Left lung (tissue), 10 donors: ENCODE data around the gene ADAMTS17. TPM values are rescaled to one million over a fixed set of nuclear protein-coding genes. Genes with fewer than 3 reads are reported as not detected.

Source experiments
- ATAC-seq: fragments of 200-7000 bp; cut with Tn5 transposase; one replicate; pipeline ENCODE4 v1.9.1; 2020; ENCODE audit warnings: moderate library complexity
- DNase-seq, 4 donors: peaks; one replicate each; pipeline ENCODE4 v3.0.0-alpha.2; 2013 to 2020
- H3K27ac ChIP-seq, 2 donors: fragments of 200-600 bp; sonication (generic) in 1 of 2; one replicate each; pipeline versions ENCODE4 v1.5.0 to v1.8.0; 2020 to 2021
- H3K27me3 ChIP-seq, 2 donors: fragments of 200-600 bp; sonication (generic) in 1 of 2; one replicate each; pipeline versions ENCODE4 v1.5.0 to v1.8.0; 2020 to 2021
- H3K36me3 ChIP-seq, 2 donors: fragments of 200-600 bp; sonication (generic) in 1 of 2; one replicate each; pipeline versions ENCODE4 v1.5.0 to v1.8.0; 2020 to 2021
- H3K4me1 ChIP-seq, 2 donors: fragments of 200-600 bp; one replicate each; pipeline ENCODE4 v1.8.0; 2021
- H3K4me3 ChIP-seq, 2 donors: fragments of 200-600 bp; sonication (generic) in 1 of 2; one replicate each; pipeline versions ENCODE4 v1.5.0 to v1.8.0; 2020 to 2021; ENCODE audit warnings: mild to moderate bottlenecking in 1 of 2
- H3K9me3 ChIP-seq, 2 donors: fragments of 200-600 bp; sonication (generic) in 1 of 2; one replicate each; pipeline versions ENCODE4 v1.5.0 to v1.8.0; 2020 to 2021
- CTCF ChIP-seq, 2 donors: fragments of 200-600 bp; sonication (generic) in 1 of 2; IDR thresholded peaks; one replicate each; pipeline versions ENCODE4 v1.5.0 to v1.8.0; 2021; ENCODE audit warnings: antibody characterized with exemption in 2 of 2
- intact Hi-C, 2 donors: fragments of 100-400 bp; cut with DNase I; formaldehyde crosslinking; loops; one replicate each; pipeline versions ENCODE4 v1.11.2 to v1.14.2; 2022
- polyA plus RNA-seq, 6 donors: library from polyadenylated mRNA; unstranded; fragments of 120-200 nt; gene quantifications; one replicate each; pipeline ENCODE4 v1.2.1, GENCODE V29; 2013; ENCODE audit not compliant: insufficient read length in 6 of 6
- total RNA-seq, 2 donors: library from RNA; stranded (reverse); fragmentation: NEBNext Ultra II Directional; extraction: Animal tissue kit (Norgen Biotek cat#: 25700); gene quantifications; one replicate each; pipeline ENCODE4 v1.2.1, GENCODE V29; 2021
- donor health status: DM: no; HTN: yes; CAD: no.
- donor health status: DM: no; HTN: no; CAD: no.

Gene ADAMTS17
- total and polyA plus RNA-seq, 8 donors = 2.0 to 3.9 (median 3.4) TPM

GRCh38 chr15:100227781-100228180 is 114.0 kb downstream of the ADAMTS17 start:
- ATAC-seq (no peak), DNase-seq (no peak)
- no peaks in the 10 kb centered on the region for H3K9me3 ChIP-seq
- H3K27me3 ChIP-seq = no peaks in the 10 kb centered on the region
- H3K36me3 ChIP-seq = no peaks in the 10 kb centered on the region
- no peak overlapping the region for H3K27ac ChIP-seq
- H3K4me1 ChIP-seq = no peaks in the 10 kb centered on the region
- intact Hi-C loops = no loop called here
- no peak overlapping the region for H3K4me3 ChIP-seq
- TF ChIP-seq CTCF (IDR thresholded peaks at IDR 0.05) = no peak

GRCh38 chr15:100226107-100226506 is 115.7 kb downstream of the ADAMTS17 start:
- ATAC-seq (no peak), DNase-seq (no peak)
- Histone ChIP-seq H3K4me1 (no peaks in the 10 kb centered on the region), H3K36me3 (no peaks in the 10 kb centered on the region), H3K27ac (no peak overlapping the region), H3K27me3 (no peaks in the 10 kb centered on the region), H3K4me3 (no peak overlapping the region), H3K9me3 (no peaks in the 10 kb centered on the region)
- TF ChIP-seq CTCF (IDR thresholded peaks at IDR 0.05) = no peak
- intact Hi-C loops = no loop called here

- no peak overlapping the region for H3K4me3 ChIP-seq
- no peaks in the 10 kb centered on the region for H3K36me3 ChIP-seq
- intact Hi-C loops = no loop called here
- no peaks in the 10 kb centered on the region for H3K4me1 ChIP-seq
- H3K9me3 ChIP-seq = no peaks in the 10 kb centered on the region
- H3K27me3 ChIP-seq = no peaks in the 10 kb centered on the region
- no peak for TF ChIP-seq CTCF (IDR thresholded peaks at IDR 0.05)
- ATAC-seq (no peak), DNase-seq (no peak)
- H3K27ac ChIP-seq = no peak overlapping the region
Measured at GRCh38 chr15:100224206-100225185, 117.3 kb downstream of the ADAMTS17 start.

GRCh38 chr15:100222349-100222715 is 119.4 kb downstream of the ADAMTS17 start:
- Histone ChIP-seq H3K27ac (no peak overlapping the region), H3K4me3 (no peak overlapping the region), H3K27me3 (no peaks in the 10 kb centered on the region), H3K36me3 (no peaks in the 10 kb centered on the region), H3K4me1 (no peaks in the 10 kb centered on the region), H3K9me3 (no peaks in the 10 kb centered on the region)
- ATAC-seq (no peak), DNase-seq (no peak)
- TF ChIP-seq CTCF (IDR thresholded peaks at IDR 0.05) = no peak
- intact Hi-C loops = no loop called here

GRCh38 chr15:100221471-100222348 is 120.1 kb downstream of the ADAMTS17 start:
- H3K27me3 ChIP-seq = no peaks in the 10 kb centered on the region
- ATAC-seq (no peak), DNase-seq (no peak)
- H3K36me3 ChIP-seq = no peaks in the 10 kb centered on the region
- H3K9me3 ChIP-seq = no peaks in the 10 kb centered on the region
- no peak overlapping the region for H3K4me3 ChIP-seq
- H3K27ac ChIP-seq = no peak overlapping the region
- intact Hi-C loops = no loop called here
- TF ChIP-seq CTCF (IDR thresholded peaks at IDR 0.05) = no peak
- no peaks in the 10 kb centered on the region for H3K4me1 ChIP-seq
